ENCODE data around the gene MYO7B.

MYO7B gene

GRCh38 chr2:127535422-127535901 lies at the start of gene MYO7B:
Gene MYO7B, plus strand, starts transcription at chr2:127535683. Its CDS starts 24,040 bp downstream, at chr2:127559723.
- DNase-seq: no peak

GRCh38 chr2:127485694-127486071 lies 49.8 kb upstream of the MYO7B start:
- no peak for DNase-seq

GRCh38 chr2:127486247-127487058 lies 49.0 kb upstream of the MYO7B start:
- DNase-seq: no peak

- no peak for DNase-seq
Measured at GRCh38 chr2:127490283-127490682, 45.2 kb upstream of the MYO7B start.

- no peak for DNase-seq
Measured at GRCh38 chr2:127498386-127498785, 37.1 kb upstream of the MYO7B start.

- DNase-seq: no peak
Measured at GRCh38 chr2:127503491-127503890, 32.0 kb upstream of the MYO7B start.

GRCh38 chr2:127504552-127505430 lies 30.7 kb upstream of the MYO7B start:
- DNase-seq: no peak

GRCh38 chr2:127506510-127506909 lies 29.0 kb upstream of the MYO7B start:
- DNase-seq: no peak

- DNase-seq: no peak
Measured at GRCh38 chr2:127508023-127508630, 27.4 kb upstream of the MYO7B start.

GRCh38 chr2:127508631-127509034 lies 26.9 kb upstream of the MYO7B start:
- DNase-seq: peak; percentile 76

GRCh38 chr2:127510073-127510472 lies 25.4 kb upstream of the MYO7B start:
- no peak for DNase-seq

GRCh38 chr2:127511090-127511695 lies 24.3 kb upstream of the MYO7B start:
- DNase-seq: no peak

GRCh38 chr2:127511917-127512316 lies 23.6 kb upstream of the MYO7B start:
- DNase-seq: no peak

GRCh38 chr2:127512362-127512761 lies 23.1 kb upstream of the MYO7B start:
- DNase-seq: no peak

GRCh38 chr2:127514076-127514475 lies 21.4 kb upstream of the MYO7B start:
- no peak for DNase-seq

- DNase-seq: no peak
Measured at GRCh38 chr2:127514485-127514884, 21.0 kb upstream of the MYO7B start.

GRCh38 chr2:127515383-127515915 lies 20.0 kb upstream of the MYO7B start:
- DNase-seq: no peak

GRCh38 chr2:127516041-127516762 lies 19.3 kb upstream of the MYO7B start:
- DNase-seq: peak; percentile 84

- no peak for DNase-seq
Measured at GRCh38 chr2:127517465-127517864, 18.0 kb upstream of the MYO7B start.

- DNase-seq: no peak
Measured at GRCh38 chr2:127520424-127520823, 15.1 kb upstream of the MYO7B start.

- DNase-seq: no peak
Measured at GRCh38 chr2:127523269-127523939, 12.1 kb upstream of the MYO7B start.
